C1 segment of cervical spinal cord (tissue), 14 donors: ENCODE data around the gene DNAJB13.

Experiments
- DNase-seq, 14 donors: peaks; one replicate each; lab custom pipeline; 2025; lab: John Stamatoyannopoulos, UW

Gene DNAJB13

DNA sequence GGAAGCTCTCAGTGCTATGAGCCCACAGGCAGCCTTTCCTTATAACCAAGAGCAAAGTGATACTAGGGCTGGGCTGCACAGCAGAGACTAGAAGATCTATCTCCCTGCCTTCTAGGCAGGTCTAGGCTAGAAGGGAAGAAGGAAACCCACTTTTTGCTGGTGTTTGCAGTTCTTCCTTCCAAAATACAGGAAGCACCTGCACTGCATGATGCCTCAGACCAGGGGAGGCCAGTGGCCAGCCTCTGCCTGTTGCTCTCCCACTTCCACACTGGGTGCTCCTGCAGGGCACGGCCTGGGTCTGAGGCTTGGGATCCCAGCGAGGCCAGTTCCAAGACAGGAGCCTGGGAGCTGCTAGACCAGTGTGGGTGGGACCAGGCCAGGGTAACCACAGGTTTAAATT lies 64.1 kb downstream of the DNAJB13 start:
- DNase-seq: no peak

DNA sequence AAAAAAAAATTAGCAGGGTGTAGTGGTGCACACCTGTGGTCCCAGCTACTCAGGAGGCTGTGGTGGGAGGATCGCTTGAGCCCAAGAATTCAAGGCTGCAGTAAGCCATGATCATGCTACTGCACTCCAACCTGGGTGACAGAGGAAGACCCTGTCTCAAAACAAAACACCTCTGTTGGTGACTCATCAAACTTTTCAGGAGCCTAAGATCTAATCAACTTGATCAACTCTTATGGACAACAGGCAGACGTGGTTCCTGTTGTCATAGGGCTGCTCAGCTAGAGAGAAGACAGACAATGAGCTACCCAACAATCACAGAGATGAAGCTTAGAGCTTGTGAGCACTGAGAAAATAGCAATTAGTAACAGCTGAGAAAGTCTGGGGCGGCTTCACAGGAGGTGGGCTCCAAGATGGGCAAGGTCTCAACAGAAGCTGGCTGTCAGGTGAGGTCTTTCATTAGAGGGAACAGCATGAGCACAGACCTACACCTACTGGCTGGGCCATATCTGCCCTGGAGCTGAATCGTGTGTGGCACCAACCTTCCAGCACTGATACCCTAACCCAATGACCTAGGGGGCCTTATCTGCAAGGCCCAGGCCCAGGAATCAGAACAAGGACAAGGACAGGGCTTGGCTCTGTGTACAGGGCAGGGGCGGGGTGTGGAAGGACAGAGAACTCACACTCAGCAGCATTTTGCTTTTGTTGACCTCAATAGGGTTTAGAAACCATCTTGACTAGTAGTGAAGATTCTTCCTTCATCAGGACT lies 65.3 kb downstream of the DNAJB13 start:
- no peak for DNase-seq

DNA sequence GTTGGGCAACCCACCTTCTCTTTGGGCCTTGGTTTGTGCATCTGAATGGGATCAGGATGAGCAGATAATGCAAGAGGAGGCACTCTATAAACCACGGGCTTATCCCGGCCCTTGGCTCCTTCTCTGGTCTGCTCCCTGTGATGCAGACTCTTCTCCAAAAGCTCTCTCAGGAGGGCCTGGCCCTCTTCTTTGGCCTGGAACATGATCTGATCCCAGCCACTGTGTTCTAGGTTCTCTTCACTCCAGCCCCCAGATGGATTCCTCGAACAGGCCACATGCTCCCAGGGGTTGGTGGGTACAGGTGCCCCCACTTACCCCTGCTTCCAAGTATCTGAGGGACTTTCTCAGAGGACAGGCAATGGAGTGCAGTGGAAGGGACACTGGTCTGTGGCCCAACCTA lies 66.8 kb downstream of the DNAJB13 start:
- no peak for DNase-seq

DNA sequence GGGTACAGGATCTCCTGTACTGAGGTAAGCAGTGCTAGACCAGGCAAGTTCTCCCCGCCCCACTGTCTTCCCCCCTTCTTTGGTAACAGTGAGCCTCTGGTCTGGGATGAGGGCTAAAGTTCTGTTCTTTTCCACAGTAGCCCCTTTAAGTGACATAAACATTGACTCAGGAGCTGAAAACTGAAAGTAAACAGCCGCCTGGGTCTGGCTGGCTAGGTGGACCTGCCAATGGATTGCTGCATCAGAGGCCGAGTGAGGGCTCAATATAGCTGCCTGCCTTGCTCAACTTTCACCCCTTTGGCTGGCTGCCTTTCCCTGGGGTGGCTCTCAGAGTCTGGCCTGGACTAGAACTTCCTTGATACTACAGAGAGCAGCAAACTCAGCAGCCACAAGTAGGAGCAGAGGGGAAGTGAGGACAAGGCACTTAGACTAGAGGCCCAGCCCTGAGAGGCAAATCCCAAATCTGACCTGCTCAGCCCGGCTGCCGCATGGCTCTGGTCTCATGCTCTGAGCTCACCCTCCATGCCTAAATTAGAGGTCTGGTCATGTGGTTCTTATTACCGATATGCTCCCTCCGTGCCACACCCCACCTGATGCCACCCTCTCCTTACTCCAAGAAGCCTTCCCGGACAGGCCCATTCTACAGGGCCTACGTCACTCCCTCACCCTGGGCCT lies 67.6 kb downstream of the DNAJB13 start:
- DNase-seq: peak in 11 of 14 donors; percentile 17 to 79 (median 63)

DNA sequence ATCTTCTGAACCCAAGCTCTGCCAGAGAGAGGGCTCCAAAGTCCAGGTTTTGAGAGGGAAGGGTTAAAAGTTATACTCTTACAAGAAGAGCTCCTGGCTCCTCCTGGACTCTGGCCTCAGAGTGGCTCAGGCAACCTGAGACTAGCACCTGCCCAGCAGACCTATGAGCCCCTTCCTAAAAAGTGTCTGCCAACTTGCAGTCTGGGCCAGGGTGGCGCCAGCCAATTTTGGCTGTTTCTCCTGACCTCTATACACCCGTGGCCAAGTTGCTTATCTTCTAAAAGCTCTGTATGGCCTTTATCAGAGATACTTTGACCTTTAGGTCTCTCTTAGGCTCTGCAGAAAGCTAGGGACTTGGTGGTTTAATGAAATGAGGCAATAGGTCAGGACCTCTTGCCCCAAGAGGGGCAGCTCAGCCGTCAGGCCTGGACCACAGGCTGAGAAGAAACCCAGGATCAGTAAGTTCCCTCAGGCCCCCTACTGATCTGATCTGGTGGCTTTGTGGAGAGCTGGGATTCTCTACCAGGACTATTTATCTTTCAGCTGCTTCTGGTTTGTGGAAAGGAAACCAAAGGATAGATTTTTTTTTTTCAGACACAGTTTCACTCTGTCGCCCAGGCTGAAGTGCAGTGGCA lies 68.4 kb downstream of the DNAJB13 start:
- DNase-seq: no peak

DNA sequence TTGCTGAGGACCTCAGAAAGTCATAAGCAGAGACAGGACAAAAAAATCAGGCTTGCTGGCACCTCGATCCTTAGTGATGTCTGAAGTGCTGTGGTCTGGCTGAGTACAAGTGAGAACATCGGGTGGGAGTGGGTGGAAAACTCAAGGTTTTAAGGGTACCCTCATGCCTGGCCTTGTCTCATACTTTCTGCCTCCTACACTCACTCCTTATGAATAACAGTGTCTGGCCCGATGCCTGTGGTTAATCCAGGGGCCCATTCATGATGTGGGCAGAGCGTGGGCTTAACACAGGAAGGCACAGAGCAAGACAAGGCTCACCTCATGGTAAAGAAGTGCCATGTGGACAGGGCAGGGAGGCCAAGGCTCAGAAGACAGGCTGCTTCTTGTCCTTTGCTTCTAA lies 69.0 kb downstream of the DNAJB13 start:
- no peak for DNase-seq
